Epithelial cell of proximal tubule (primary cell): Measurements from ENCODE around the gene NUTM2E. TPM values are rescaled to one million over a fixed set of nuclear protein-coding genes. Genes with fewer than 3 reads are reported as not detected.
"Not testable (repeated sequence)": the region's sequence is repeated elsewhere in the genome, so short reads cannot be mapped to it uniquely, and the experiment has no call there.

Experiments used
- DNase-seq: peaks from one replicate; pipeline ENCODE4 v3.0.0-alpha.2; 2011; ENCODE audit warnings: low read depth
- H3K4me3 ChIP-seq: 2 replicates; pipeline ENCODE4 v1.5.1; 2011; ENCODE audit warnings: low read depth, mild to moderate bottlenecking, low read length
- total RNA-seq: library from RNA; depleted of rRNA; stranded (reverse); fragments of >200 nt; gene quantifications from 2 replicates; pipeline ENCODE4 v1.2.3, GENCODE V29; 2015
- TF ChIP-seq, protein P1 (sequence below): conservative IDR thresholded peaks from 2 replicates; pipeline ENCODE4 v1.5.1; 2012; ENCODE audit warnings: low read depth, mild to moderate bottlenecking, low read length

The NUTM2E gene, protein sequence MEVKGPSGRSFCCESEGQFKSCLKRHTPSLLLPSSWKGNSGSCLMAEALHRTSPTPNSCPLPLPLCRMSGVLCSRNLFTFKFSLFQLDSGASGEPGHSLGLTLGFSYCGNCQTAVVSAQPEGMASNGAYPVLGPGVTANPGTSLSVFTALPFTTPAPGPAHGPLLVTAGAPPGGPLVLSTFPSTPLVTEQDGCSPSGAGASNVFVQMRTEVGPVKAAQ (N-terminal part only)
- total RNA-seq: 0.22 TPM in 1 of 2 replicates, not detected in the other

DNA sequence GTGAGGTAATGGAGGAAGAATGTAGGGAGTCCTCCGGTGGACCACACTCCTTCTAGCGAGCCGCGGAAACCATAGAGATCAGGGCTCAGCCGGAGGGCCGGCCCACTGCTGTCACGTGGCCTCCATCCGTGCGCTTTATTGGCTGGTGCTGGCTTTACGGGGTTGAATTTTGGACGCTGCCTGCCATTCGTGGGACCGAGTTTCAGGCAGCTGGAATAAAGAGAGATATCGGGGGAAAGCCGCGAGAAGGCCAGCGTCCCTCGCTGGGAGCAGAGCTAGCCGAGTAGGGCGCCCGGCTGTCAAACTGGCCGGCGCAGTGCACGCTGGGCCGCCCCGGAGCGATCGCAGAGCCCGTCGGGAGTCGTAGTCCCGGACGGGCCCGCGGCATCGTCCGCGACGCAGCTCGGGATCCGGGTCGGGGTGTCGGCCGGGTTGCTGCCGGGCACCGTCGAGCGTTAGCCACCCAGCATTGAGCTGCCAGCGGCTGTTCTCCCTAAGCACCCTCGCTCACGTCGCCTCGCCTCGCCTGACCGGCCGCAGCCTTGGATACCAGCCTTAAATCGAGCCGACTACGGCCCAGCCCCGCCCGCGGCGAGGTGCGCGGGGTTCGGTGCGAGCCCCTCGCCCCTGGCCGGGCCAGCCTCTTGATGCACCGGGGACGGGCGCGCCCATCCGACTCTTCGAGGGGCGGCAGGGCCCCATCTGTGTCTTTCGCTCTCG lies at the start of gene NUTM2E:
NUTM2E (plus strand) TSS at position 244 of the 720 bp plus-strand sequence. CDS start 15,002 bp downstream, outside the sequence.
- peak; percentile 12 for DNase-seq
- H3K4me3 ChIP-seq: peak within 1 kb of the TSS; percentile 58

GRCh38 chr10:79777997-79778396 lies 48.5 kb upstream of the NUTM2E start:
- DNase-seq, H3K4me3 ChIP-seq: not testable (repeated sequence)

DNA sequence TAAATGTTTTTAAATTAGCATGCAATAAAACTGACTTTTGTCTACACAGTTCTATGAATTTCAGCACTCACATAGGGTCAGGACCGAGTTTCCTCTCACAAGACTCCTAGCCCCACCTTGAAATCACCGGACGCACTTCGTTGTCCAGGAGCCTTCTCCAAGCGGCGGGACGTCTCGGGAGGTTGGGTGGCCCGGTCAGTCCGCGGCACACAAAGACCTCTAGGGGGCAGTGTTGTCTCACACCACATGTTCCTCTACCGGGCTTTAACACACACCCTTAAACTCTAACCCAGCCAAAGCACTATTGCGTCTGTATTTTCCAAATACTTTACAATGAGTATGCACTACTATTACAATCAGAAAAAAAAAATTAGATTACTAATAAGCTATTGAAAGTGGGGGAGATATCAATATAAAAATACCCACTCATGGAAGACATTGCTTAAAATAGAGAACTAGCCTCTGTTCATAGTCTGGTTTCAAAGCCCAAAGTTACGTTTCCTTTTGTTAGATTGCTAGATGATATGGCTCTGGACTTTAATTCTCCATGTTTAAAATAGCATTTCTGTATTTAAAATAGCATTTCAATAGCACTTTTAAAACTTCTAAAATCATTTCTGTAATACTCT lies 47.1 kb upstream of the NUTM2E start:
- H3K4me3 ChIP-seq: not testable (repeated sequence)
- peak; percentile 1 for DNase-seq
- TF ChIP-seq, protein P1, sequence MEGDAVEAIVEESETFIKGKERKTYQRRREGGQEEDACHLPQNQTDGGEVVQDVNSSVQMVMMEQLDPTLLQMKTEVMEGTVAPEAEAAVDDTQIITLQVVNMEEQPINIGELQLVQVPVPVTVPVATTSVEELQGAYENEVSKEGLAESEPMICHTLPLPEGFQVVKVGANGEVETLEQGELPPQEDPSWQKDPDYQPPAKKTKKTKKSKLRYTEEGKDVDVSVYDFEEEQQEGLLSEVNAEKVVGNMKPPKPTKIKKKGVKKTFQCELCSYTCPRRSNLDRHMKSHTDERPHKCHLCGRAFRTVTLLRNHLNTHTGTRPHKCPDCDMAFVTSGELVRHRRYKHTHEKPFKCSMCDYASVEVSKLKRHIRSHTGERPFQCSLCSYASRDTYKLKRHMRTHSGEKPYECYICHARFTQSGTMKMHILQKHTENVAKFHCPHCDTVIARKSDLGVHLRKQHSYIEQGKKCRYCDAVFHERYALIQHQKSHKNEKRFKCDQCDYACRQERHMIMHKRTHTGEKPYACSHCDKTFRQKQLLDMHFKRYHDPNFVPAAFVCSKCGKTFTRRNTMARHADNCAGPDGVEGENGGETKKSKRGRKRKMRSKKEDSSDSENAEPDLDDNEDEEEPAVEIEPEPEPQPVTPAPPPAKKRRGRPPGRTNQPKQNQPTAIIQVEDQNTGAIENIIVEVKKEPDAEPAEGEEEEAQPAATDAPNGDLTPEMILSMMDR: peak; percentile 63

GRCh38 chr10:79779992-79780391 lies 46.5 kb upstream of the NUTM2E start:
- DNase-seq: not testable (repeated sequence)

DNA sequence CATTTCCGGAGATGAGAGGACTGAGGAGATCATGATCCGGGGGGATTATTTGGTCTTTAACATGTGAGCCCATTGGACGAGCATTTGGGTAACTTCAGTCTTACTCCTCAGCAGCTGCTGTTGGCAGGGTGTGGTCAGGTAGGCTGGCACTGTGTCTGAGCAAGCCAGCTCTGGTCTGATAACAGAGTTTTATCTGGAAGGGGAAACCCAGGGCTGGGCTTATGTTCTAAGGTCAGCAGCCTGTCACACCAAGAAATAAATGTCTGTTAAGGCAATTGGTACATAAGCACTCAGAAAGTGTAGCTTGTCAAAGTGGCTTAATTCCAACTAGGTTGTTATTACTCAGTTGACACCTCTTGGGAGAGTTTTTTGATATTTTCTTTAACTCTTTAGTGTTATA lies 45.0 kb upstream of the NUTM2E start:
- not testable (repeated sequence) for DNase-seq, H3K4me3 ChIP-seq

More at GRCh38 chr10:79779992-79780391, 46.5 kb upstream of the NUTM2E start:
- H3K4me3 ChIP-seq: not testable (repeated sequence)

GRCh38 chr10:79787455-79787952 lies 39.0 kb upstream of the NUTM2E start:
- not testable (repeated sequence) for H3K4me3 ChIP-seq, DNase-seq

- DNase-seq, H3K4me3 ChIP-seq: not testable (repeated sequence)
These were observed 37.2 kb upstream of the NUTM2E start for GRCh38 chr10:79789351-79789750.

DNA sequence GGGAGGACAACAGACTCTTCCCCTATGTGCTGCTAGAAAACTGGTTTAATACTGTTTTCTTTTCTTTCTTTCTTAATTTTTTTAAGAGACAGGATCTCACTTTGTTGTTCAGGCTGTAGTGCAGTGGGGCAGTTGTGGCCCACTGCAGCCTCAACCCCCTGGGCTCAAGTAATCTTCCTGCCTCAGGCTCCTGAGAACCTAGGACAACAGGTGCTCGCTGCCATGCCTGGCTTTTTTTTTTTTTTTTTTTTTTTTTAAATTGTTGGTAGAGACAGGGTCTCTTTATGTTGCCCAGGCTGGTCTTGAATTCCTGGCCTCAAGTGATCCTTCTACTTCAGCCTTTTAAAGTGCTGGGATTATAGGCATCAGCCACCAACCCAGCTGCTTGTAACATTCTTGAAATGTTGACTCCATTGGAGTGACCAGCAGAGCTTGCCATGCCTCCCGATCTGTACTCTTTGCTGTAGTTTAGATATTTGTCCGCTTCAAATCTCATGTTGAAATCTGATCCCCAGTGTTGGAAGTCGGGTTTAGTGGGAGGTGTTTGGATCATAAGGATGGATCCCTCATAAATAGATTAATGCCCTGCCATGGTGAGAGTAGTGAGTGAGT lies 34.5 kb upstream of the NUTM2E start:
- not testable (repeated sequence) for H3K4me3 ChIP-seq

GRCh38 chr10:79799337-79799736 lies 27.2 kb upstream of the NUTM2E start:
- DNase-seq, H3K4me3 ChIP-seq: not testable (repeated sequence)

More for the DNA sequence above, 34.5 kb upstream of the NUTM2E start:
- not testable (repeated sequence) for DNase-seq

DNA sequence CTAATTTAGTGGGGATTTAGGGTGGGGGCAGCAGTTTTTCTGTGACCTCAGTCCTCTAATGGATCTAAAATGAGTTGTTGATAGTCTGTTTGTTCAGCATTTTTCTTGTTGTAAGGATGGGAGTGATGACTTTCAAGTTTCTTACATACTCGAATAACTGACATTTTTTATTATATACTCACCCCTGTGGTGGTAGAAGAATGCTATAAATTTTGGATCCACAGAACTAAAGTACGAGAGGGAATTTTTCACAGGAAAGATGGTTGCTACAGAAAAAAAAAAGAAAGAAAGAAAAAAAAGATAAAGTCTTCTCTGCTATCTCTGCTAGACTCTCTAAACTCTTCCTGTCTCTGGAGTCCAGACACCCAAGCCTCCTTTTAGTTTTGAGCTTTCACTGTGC lies 20.7 kb upstream of the NUTM2E start:
- DNase-seq, H3K4me3 ChIP-seq: not testable (repeated sequence)

- not testable (repeated sequence) for H3K4me3 ChIP-seq, DNase-seq
These were observed 14.6 kb upstream of the NUTM2E start for GRCh38 chr10:79811895-79812294.

DNA sequence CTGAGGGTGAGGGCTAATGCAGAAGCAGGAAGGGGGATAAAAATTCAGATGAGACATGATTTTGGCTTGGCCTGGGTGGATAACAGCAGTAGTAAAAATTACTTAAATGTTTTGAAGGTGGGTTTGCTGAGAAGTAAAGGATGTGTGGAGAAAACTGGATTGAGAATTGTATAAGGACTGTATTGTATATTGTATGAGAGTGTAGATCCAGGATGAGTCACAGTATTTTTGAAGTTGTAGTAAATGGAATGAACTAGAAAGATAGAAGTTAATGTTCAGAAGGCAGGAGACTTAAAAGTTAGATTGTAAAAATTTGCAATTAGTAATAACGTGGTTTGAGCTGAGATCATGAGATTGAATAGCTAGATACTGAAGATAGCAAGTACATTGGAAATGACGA lies 10.2 kb upstream of the NUTM2E start:
- not testable (repeated sequence) for H3K4me3 ChIP-seq, DNase-seq

DNA sequence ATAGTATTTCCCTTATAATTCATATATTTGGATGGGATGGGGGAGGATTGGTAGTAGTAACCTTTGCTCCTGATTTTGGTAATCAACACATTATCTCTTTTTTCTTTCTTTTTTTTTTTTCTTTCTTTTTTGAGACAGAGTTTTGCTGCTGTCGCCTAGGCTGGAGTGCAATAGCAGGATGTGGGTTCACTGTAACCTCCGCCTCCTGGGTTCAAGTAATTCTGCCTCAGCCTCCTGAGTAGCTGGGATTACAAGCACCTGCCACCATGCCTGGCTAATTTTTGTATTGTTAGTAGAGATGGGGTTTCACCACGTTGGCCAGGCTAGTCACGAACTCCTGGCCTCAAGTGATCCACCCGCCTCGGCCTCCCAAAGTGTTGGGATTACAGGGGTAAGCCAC lies 3.2 kb upstream of the NUTM2E start:
- not testable (repeated sequence) for DNase-seq, H3K4me3 ChIP-seq

DNA sequence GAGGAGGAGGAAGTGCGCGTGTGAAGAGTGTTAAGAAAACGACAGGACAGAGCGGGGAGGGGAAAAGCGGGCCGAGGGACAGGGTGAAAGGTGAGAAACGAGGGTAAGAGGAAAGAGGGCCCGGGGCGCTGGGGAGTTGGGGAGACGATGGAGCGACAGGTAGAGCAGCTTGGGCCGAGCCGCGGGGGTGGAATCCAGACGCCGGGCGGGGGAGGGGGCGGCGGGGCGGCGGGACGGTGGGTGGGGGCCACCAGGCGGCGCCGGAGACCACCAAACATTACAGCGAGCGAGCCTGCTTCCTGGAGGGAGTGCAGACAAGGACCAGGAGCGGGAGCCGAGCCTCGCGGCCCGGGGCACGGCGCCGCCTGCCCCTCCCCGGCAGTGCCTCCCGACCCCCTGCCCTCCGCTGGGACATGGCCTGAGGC lies 940 bp upstream of the NUTM2E start:
- DNase-seq: not testable (repeated sequence)

DNA sequence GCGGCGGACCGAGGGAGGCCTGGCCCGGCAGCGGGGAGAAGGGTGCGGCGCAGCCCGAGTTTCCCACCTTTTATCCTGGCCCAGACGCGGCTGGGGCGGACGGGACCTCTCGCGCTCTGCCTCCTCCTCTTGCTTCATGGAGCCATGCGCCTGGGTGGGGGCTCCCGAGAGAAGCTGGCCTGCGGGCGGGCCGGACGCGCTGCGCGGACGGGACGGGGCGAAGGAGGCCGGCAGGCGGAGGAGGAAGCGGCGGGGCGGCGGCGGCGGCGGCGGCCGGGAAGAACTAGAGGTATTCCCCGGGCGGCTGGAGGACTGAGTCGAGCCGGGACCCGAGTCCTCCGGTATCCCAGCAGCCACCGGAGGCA lies 426 bp upstream of the NUTM2E start:
- H3K4me3 ChIP-seq: peak overlapping the region; percentile 56
- not testable (repeated sequence) for DNase-seq

More for the DNA sequence above, 940 bp upstream of the NUTM2E start:
- H3K4me3 ChIP-seq: peak overlapping the region; percentile 56

DNA sequence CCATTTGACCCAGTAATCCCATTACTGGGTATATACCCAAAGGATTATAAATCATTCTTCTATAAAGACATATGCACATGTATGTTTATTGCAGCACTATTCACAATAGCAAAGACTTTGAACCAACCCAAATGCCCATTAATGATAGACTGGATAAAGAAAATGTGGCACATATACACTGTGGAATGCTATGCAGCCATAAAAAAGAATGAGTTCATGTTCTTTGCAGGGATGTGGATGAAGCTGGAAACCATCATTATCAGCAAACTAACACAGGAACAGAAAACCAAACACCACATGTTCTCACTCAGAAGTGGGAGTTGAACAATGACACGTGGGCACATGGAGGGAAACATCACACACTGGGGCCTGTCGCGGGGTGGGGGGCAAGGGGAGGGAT lies 7.3 kb downstream of the NUTM2E start:
- DNase-seq, H3K4me3 ChIP-seq: not testable (repeated sequence)

DNA sequence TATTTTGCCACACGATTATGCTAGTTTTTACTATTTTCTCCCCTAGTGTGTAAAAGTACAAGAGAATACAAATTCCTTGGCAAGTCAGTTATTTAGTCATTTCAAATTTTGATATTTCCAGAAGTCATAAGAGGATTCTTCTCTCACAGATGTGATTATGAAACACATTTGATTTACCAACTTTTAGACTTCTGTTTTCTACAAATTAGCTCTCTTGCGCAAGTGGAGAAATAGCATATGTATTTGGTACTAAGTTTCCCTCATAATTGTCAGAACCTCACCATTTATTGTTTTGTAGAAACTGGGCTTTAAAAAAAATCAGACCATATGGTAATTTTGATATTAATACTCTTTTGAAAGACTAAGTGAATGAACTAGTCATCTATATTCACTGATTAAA lies 9.4 kb downstream of the NUTM2E start:
- DNase-seq, H3K4me3 ChIP-seq: not testable (repeated sequence)

DNA sequence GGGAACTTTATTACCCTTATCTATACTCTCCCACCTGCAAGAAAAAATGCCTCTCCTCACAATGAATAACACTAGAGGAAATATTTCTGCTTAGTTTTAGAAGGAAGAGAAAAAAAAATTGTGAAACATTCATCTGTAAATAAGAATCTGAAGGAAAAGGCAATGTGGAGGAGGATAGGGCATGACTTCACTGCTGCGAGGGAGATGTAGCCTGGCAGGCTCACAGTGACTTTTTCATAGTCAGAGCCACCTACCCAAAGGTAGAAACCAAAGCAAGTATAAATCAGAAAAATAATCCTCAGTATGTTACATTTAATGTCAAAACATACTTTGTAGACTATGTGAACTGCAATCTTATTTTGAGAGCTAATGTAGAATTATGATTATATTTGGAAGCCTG lies 10.4 kb downstream of the NUTM2E start:
- H3K4me3 ChIP-seq, DNase-seq: not testable (repeated sequence)
